ENCODE results near the gene MRPL47.

MRPL47 gene

GRCh38 chr3:179590669-179591068, 13.8 kb downstream of the MRPL47 start:
- no peak for DNase-seq (ENCODE audit: low read depth)

- no peak for DNase-seq (ENCODE audit: low read depth)
Measured at GRCh38 chr3:179589143-179589542, 15.3 kb downstream of the MRPL47 start.

- no peak for DNase-seq (ENCODE audit: low read depth)
Measured at GRCh38 chr3:179580992-179581391, 23.4 kb downstream of the MRPL47 start.

GRCh38 chr3:179565496-179565895, 38.9 kb downstream of the MRPL47 start:
- no peak for DNase-seq (ENCODE audit: low read depth)

- DNase-seq (ENCODE audit: low read depth): no peak
Measured at GRCh38 chr3:179563271-179563783, 41.1 kb downstream of the MRPL47 start.

GRCh38 chr3:179562591-179563270, 41.7 kb downstream of the MRPL47 start, which contains the start of gene ACTL6A:
Gene ACTL6A, plus strand, starts transcription at chr3:179562926. Its CDS starts 167 bp downstream, at chr3:179563093.
- DNase-seq (ENCODE audit: low read depth): peak; percentile 99

- no peak for DNase-seq (ENCODE audit: low read depth)
Measured at GRCh38 chr3:179560791-179561190, 43.6 kb downstream of the MRPL47 start.

- no peak for DNase-seq (ENCODE audit: low read depth)
Measured at GRCh38 chr3:179558742-179559364, 45.6 kb downstream of the MRPL47 start.

GRCh38 chr3:179551349-179552105, 52.9 kb downstream of the MRPL47 start:
- DNase-seq (ENCODE audit: low read depth): no peak

GRCh38 chr3:179546814-179547241, 57.6 kb downstream of the MRPL47 start:
- no peak for DNase-seq (ENCODE audit: low read depth)

GRCh38 chr3:179544981-179545645, 59.3 kb downstream of the MRPL47 start:
- DNase-seq (ENCODE audit: low read depth): peak; percentile 45

- DNase-seq (ENCODE audit: low read depth): no peak
Measured at GRCh38 chr3:179542375-179542774, 62.1 kb downstream of the MRPL47 start.

GRCh38 chr3:179541596-179541995, 62.8 kb downstream of the MRPL47 start:
- DNase-seq (ENCODE audit: low read depth): no peak

GRCh38 chr3:179541094-179541493, 63.3 kb downstream of the MRPL47 start:
- no peak for DNase-seq (ENCODE audit: low read depth)

All from non-pigmented ciliary epithelial cell (primary cell).